ENCODE results near the gene NFKB2. TPM values are rescaled to one million over a fixed set of nuclear protein-coding genes. Genes with fewer than 3 reads are reported as not detected.

Gene NFKB2
- polyA plus RNA-seq, 1 donor, result 22.7 TPM

Other genes starting within 250 kb of the NFKB2 start
- gene NOLC1, start 243.3 kb upstream of the NFKB2 start, polyA plus RNA-seq, result 68.3 TPM
- gene ELOVL3, start 169.4 kb upstream of the NFKB2 start, polyA plus RNA-seq, result 0.12 TPM
- gene PITX3, start 154.2 kb upstream of the NFKB2 start, polyA plus RNA-seq, result not detected
- 44.0 TPM for gene GBF1, start 150.2 kb upstream of the NFKB2 start, polyA plus RNA-seq
- 62.0 TPM for gene PSD, start 23.1 kb downstream of the NFKB2 start, polyA plus RNA-seq
- 22.8 TPM for gene FBXL15, start 25.1 kb downstream of the NFKB2 start, polyA plus RNA-seq
- 38.7 TPM for gene CUEDC2, start 36.9 kb downstream of the NFKB2 start, polyA plus RNA-seq
- 4.2 TPM for gene C10orf95, start 55.8 kb downstream of the NFKB2 start, polyA plus RNA-seq
- 56.6 TPM for gene ACTR1A, start 107.0 kb downstream of the NFKB2 start, polyA plus RNA-seq
- gene SUFU, start 108.3 kb downstream of the NFKB2 start, polyA plus RNA-seq, result 12.9 TPM
- 56.3 TPM for gene TRIM8, start 248.8 kb downstream of the NFKB2 start, polyA plus RNA-seq

Data from large intestine (tissue), 1 donor.